Measurements from ENCODE around the gene ATXN7L1. TPM values are rescaled to one million over a fixed set of nuclear protein-coding genes. Genes with fewer than 3 reads are reported as not detected.

ATXN7L1 gene
- total and polyA plus RNA-seq, 2 of the 4 experiments (the other 2 are of a cell fraction), result 3.5 to 4.3 TPM

GRCh38 chr7:105677410-105677730 is 199.0 kb downstream of the ATXN7L1 start:
- Histone ChIP-seq H3K23ac (ENCODE audit: low read depth, low read length) (no peak overlapping the region), H3K9me3 (ENCODE audit: control insufficient read depth, insufficient read depth, low read length) (no peaks in the 10 kb centered on the region), H3K4ac (ENCODE audit: low read depth, low read length) (no peak overlapping the region), H2AFZ (replicated peaks; ENCODE audit: low read length, poor library complexity) (no peak overlapping the region), H2BK15ac (ENCODE audit: low read depth, low read length) (no peak overlapping the region), H4K8ac (ENCODE audit: low read depth in 2 of 2, low read length in 2 of 2) (no peak overlapping the region), H2AK5ac (ENCODE audit: low read depth, low read length) (no peak overlapping the region), H3K18ac (ENCODE audit: low read depth, low read length) (no peak overlapping the region), H3K36me3 (ENCODE audit: control insufficient read depth, insufficient read depth, low read length) (no peaks in the 10 kb centered on the region), H3K9ac (ENCODE audit: low read depth, low read length) (no peak overlapping the region), H3K4me3 (ENCODE audit: insufficient read depth, low read depth, low read length) (no peak overlapping the region), H2AK9ac (replicated peaks; ENCODE audit: low read depth, low read length, poor library complexity) (no peak overlapping the region), H3K14ac (replicated peaks; ENCODE audit: low read depth, low read length) (no peak overlapping the region), H2BK120ac (ENCODE audit: low read depth, low read length) (no peak overlapping the region), H4K5ac (ENCODE audit: low read depth, low read length) (no peak overlapping the region), H2BK5ac (ENCODE audit: low read depth, low read length, poor library complexity, severe bottlenecking) (no peak overlapping the region), H3K27ac (ENCODE audit: insufficient read depth, low read length) (no peak overlapping the region), H4K91ac (ENCODE audit: insufficient read depth, low read depth, low read length) (no peak overlapping the region), H3K56ac (ENCODE audit: extremely low read depth, insufficient read depth, low read length) (no peak overlapping the region), H3K27me3 (ENCODE audit: control insufficient read depth, insufficient read depth, low read length) (no peaks in the 10 kb centered on the region), H4K20me1 (ENCODE audit: insufficient read depth, low read length) (0 out of 2 replicates have a peak, but pooled peaks cover 9% of the 10 kb centered on the region), H2BK20ac (ENCODE audit: low read depth, low read length) (no peak overlapping the region), H3K79me1 (ENCODE audit: low read depth in 1 of 2, low read length in 2 of 2) (peaks cover 0 to 3% of the 10 kb centered on the region in 2 experiments; a peak in 1 of 4 replicates), H3K9me1 (ENCODE audit: insufficient read depth, low read length) (peaks cover 5% of the 10 kb centered on the region; the same call in 1 of the 2 replicates), H3K4me2 (ENCODE audit: low read depth, low read length) (no peak overlapping the region), H3K4me1 (ENCODE audit: control insufficient read depth, insufficient read depth, low read length) (peaks cover 4% of the 10 kb centered on the region; the same call in 1 of the 2 replicates)
- BruUV-seq (replicated peaks), result no TSS peak
- intact Hi-C loops (cut with micrococcal nuclease), result no loop called here
- POLR2A ChIA-PET (ENCODE audit: unreplicated experiment), result no interaction called here
- DNase-seq, result no peak
- TF ChIP-seq FOS (IDR thresholded peaks at IDR 0.05; ENCODE audit: low read depth, low read length), result no peak
- TF ChIP-seq, protein P1, sequence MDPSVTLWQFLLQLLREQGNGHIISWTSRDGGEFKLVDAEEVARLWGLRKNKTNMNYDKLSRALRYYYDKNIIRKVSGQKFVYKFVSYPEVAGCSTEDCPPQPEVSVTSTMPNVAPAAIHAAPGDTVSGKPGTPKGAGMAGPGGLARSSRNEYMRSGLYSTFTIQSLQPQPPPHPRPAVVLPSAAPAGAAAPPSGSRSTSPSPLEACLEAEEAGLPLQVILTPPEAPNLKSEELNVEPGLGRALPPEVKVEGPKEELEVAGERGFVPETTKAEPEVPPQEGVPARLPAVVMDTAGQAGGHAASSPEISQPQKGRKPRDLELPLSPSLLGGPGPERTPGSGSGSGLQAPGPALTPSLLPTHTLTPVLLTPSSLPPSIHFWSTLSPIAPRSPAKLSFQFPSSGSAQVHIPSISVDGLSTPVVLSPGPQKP (IDR thresholded peaks at IDR 0.05; ENCODE audit: borderline replicate concordance, low read depth, low read length), result no peak
- ATAC-seq (ENCODE audit: low read depth), result no peak
- no CpG with 5 or more reads among the region's 4 CpGs for WGBS, 2 experiments (ENCODE audit: extremely low coverage in 2 of 2, insufficient read length in 1 of 2)
- dilution Hi-C loops (cut with HindIII; ENCODE audit: low sequenced_read_pairs, unreplicated experiment), result no loop called here
- CTCF ChIA-PET, result no interaction called here
- in situ Hi-C loops (cut with MboI; ENCODE audit: low sequenced_read_pairs), result no loop called here

All from IMR-90 (cell line).